ENCODE data around the gene P4HB.

P4HB gene

DNA sequence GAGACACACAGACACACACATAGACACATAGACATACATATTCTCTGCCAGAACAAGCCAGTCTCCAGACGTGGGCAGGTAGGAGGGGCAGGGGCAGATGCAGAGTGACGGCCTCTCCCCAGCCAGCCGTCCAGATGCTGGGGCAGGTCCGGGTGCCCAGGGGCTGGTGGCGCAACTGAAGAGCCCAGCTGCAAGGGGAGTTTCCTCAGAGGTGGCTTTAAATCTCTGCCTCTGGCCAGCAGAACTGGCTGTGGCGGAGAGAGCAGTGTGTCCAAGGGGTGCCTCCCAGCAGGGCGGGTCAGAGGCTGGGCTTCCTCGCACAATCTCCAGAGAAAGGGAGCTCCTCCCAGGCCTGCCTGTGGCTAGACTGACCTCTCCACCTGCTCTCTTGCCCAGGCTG is 65.8 kb downstream of the P4HB start:
- DNase-seq (ENCODE audit: extremely low read depth in 1 of 2, low read depth in 1 of 2), result no peak

DNA sequence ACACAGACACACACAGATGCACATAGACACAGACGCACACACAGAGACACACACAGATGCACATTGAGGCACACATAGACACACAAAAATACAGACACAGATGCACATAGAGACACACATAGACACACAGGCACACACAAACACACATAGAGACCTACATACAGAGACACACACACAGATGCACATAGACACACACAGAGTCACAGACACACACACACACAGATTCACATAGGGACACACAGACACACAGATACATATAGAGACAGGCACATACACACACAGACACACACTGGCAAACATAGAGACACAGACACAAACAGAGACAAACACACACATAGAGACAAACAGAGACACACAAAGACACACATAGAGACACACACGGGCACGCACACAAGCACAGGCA is 66.3 kb downstream of the P4HB start:
- DNase-seq (ENCODE audit: extremely low read depth in 1 of 2, low read depth in 1 of 2), result no peak

All from stimulated activated CD8-positive, alpha-beta memory T cell treated with anti-CD3 and anti-CD28 coated beads, Interleukin-7, amount 100 ng/mL, for 48 hours (primary cell).